Posterior cingulate gyrus (tissue), 11 donors: ENCODE results near the gene ZCCHC17.

Source experiments
- DNase-seq, 10 donors: peaks; one replicate each; pipeline versions ENCODE4 v3.0.0 to v3.0.0-alpha.2; 2020 to 2021; ENCODE audit warnings: mixed read lengths in 3 of 10
- intact Hi-C: fragments of 100-400 bp; cut with DNase I; formaldehyde crosslinking; loops from one replicate; pipeline ENCODE4 v1.15.1; 2023

ZCCHC17 gene

GRCh38 chr1:31366796-31367195, 70.0 kb downstream of the ZCCHC17 start:
- peak in 1 of 10 donors; percentile 37 for DNase-seq
- intact Hi-C loops, result no loop called here

GRCh38 chr1:31368611-31369107, 71.8 kb downstream of the ZCCHC17 start:
- intact Hi-C loops, result no loop called here
- peak in 1 of 10 donors; percentile 30 for DNase-seq

GRCh38 chr1:31370021-31370420, 73.2 kb downstream of the ZCCHC17 start:
- intact Hi-C loops, result no loop called here
- DNase-seq, result no peak

GRCh38 chr1:31370565-31370964, 73.7 kb downstream of the ZCCHC17 start:
- intact Hi-C loops, result no loop called here
- DNase-seq, result peak in 1 of 10 donors; percentile 15

- peak in 2 of 10 donors; percentile 12 to 67 for DNase-seq
- intact Hi-C loops, result no loop called here
These were observed 74.5 kb downstream of the ZCCHC17 start for GRCh38 chr1:31371121-31371959.

GRCh38 chr1:31372051-31372450, 75.2 kb downstream of the ZCCHC17 start:
- intact Hi-C loops, result no loop called here
- DNase-seq, result peak in 1 of 10 donors; percentile 72

GRCh38 chr1:31372751-31373055, 75.9 kb downstream of the ZCCHC17 start:
- intact Hi-C loops, result no loop called here
- no peak for DNase-seq

- peak; percentile 64 to 97 (median 80) for DNase-seq
- intact Hi-C loops, result no loop called here
These were observed 76.4 kb downstream of the ZCCHC17 start, which contains the start of gene FABP3 for GRCh38 chr1:31373056-31373896. FABP3 (minus strand) TSS chr1:31373076; CDS start chr1:31373014, 62 bp downstream.

GRCh38 chr1:31373897-31374486, 77.2 kb downstream of the ZCCHC17 start:
- DNase-seq, result no peak
- intact Hi-C loops, result no loop called here

- DNase-seq, result peak in 2 of 10 donors; percentile 18 to 66
- intact Hi-C loops, result no loop called here
These were observed 77.8 kb downstream of the ZCCHC17 start for GRCh38 chr1:31374511-31375196.

GRCh38 chr1:31376375-31377134, 79.7 kb downstream of the ZCCHC17 start:
- peak; percentile 79 to 99 (median 90) for DNase-seq

GRCh38 chr1:31377364-31377863, 80.6 kb downstream of the ZCCHC17 start:
- no peak for DNase-seq
- intact Hi-C loops, result no loop called here

More at GRCh38 chr1:31376375-31377134, 79.7 kb downstream of the ZCCHC17 start:
- intact Hi-C loops, result no loop called here

GRCh38 chr1:31378001-31378400, 81.2 kb downstream of the ZCCHC17 start:
- DNase-seq, result peak in 1 of 10 donors; percentile 49
- intact Hi-C loops, result no loop called here

- peak in 4 of 10 donors; percentile 26 to 89 (median 38) for DNase-seq
- intact Hi-C loops, result no loop called here
These were observed 83.3 kb downstream of the ZCCHC17 start for GRCh38 chr1:31380181-31380580.

GRCh38 chr1:31381394-31382294, 84.8 kb downstream of the ZCCHC17 start:
- intact Hi-C loops, result no loop called here
- peak in 1 of 10 donors; percentile 55 for DNase-seq

GRCh38 chr1:31382379-31382989, 85.7 kb downstream of the ZCCHC17 start:
- DNase-seq, result peak in 6 of 10 donors; percentile 24 to 87 (median 62)
- intact Hi-C loops, result no loop called here

- intact Hi-C loops, result no loop called here
- peak in 2 of 10 donors; percentile 17 to 22 for DNase-seq
These were observed 87.1 kb downstream of the ZCCHC17 start for GRCh38 chr1:31383967-31384366.
